WTC11 (cell line): ENCODE results near the gene LRP1. TPM values are rescaled to one million over a fixed set of nuclear protein-coding genes. Genes with fewer than 3 reads are reported as not detected.

Experiments used
- ATAC-seq: fragments of 200-7000 bp; cut with Tn5 transposase; 2 replicates; pipeline ENCODE4 v1.10.0; 2021; ENCODE audit warnings: mild to moderate bottlenecking, moderate library complexity
- CTCF ChIA-PET: fragments of 300-600 bp; sonication (Branson Sonifier 250); formaldehyde crosslinking; loops from one replicate; lab custom pipeline; 2021; ENCODE audit warnings: antibody characterized with exemption; lab: Charles Lee
- POLR2A ChIA-PET: fragments of 350-600 bp; sonication (Branson Sonifier 250); formaldehyde crosslinking; loops from one replicate; lab custom pipeline; 2021; ENCODE audit warnings: antibody characterized with exemption; lab: Charles Lee
- DNase-seq: peaks from one replicate; pipeline ENCODE4 v3.0.0; 2021; ENCODE audit warnings: low spot score
- H3K27ac Mint-ChIP-seq: 2 replicates; pipeline ENCODE4 v1.8.0; 2021; ENCODE audit warnings: mixed read lengths
- H3K27me3 Mint-ChIP-seq: 2 replicates; pipeline ENCODE4 v1.8.0; 2021; ENCODE audit warnings: low read depth, mild to moderate bottlenecking, moderate library complexity, mixed read lengths
- H3K36me3 Mint-ChIP-seq: 2 replicates; pipeline ENCODE4 v1.8.0; 2021; ENCODE audit warnings: mixed read lengths
- H3K4me1 Mint-ChIP-seq: 2 replicates; pipeline ENCODE4 v1.8.0; 2022; ENCODE audit warnings: mixed read lengths
- H3K4me3 Mint-ChIP-seq: 2 replicates; pipeline ENCODE4 v1.8.0; 2021; ENCODE audit warnings: mild to moderate bottlenecking, moderate library complexity, mixed read lengths
- H3K9me3 Mint-ChIP-seq: 2 replicates; pipeline ENCODE4 v1.8.0; 2021; ENCODE audit warnings: mixed read lengths
- ATF1 ChIP-seq: sonication (generic); formaldehyde crosslinking; IDR thresholded peaks from 2 replicates; pipeline ENCODE4 v1.8.1; 2023; ENCODE audit warnings: mild to moderate bottlenecking, moderate library complexity, missing genetic modification reagents
- ATF2 ChIP-seq: sonication (generic); formaldehyde crosslinking; IDR thresholded peaks from 2 replicates; pipeline ENCODE4 v1.8.1; 2022; ENCODE audit warnings: low read depth, missing genetic modification reagents, borderline replicate concordance
- CBFB ChIP-seq: sonication (generic); formaldehyde crosslinking; IDR thresholded peaks from 2 replicates; pipeline ENCODE4 v1.8.1; 2022; ENCODE audit warnings: mild to moderate bottlenecking, low read depth, missing genetic modification reagents
- ELF4 ChIP-seq: sonication (generic); formaldehyde crosslinking; IDR thresholded peaks from 2 replicates; pipeline ENCODE4 v1.8.1; 2022; ENCODE audit warnings: low read depth, mild to moderate bottlenecking, moderate library complexity, missing genetic modification reagents
- ETV6 ChIP-seq: sonication (generic); formaldehyde crosslinking; IDR thresholded peaks from 2 replicates; pipeline ENCODE4 v1.8.1; 2022; ENCODE audit warnings: mild to moderate bottlenecking, missing genetic modification reagents
- FOXJ3 ChIP-seq: sonication (generic); formaldehyde crosslinking; IDR thresholded peaks from 2 replicates; pipeline ENCODE4 v1.9.0; 2021; ENCODE audit warnings: missing genetic modification reagents, mild to moderate bottlenecking, borderline replicate concordance
- FOXP1 ChIP-seq: sonication (generic); formaldehyde crosslinking; IDR thresholded peaks from 2 replicates; pipeline ENCODE4 v1.8.0; 2022; ENCODE audit warnings: missing genetic modification reagents, mild to moderate bottlenecking, moderate library complexity, borderline replicate concordance
- FOXP4 ChIP-seq: sonication (generic); formaldehyde crosslinking; IDR thresholded peaks from 2 replicates; pipeline ENCODE4 v1.8.0; 2022; ENCODE audit warnings: mild to moderate bottlenecking, missing genetic modification reagents
- GABPB1 ChIP-seq: sonication (generic); formaldehyde crosslinking; IDR thresholded peaks from 2 replicates; pipeline ENCODE4 v1.8.1; 2023; ENCODE audit warnings: mild to moderate bottlenecking, missing genetic modification reagents
- GTF2I ChIP-seq: fragments of 250-450 bp; sonication (Bioruptor Pico); conservative IDR thresholded peaks from 2 replicates; pipeline ENCODE4 v1.4.0; 2021; ENCODE audit warnings: mild to moderate bottlenecking
- JUN ChIP-seq: sonication (generic); formaldehyde crosslinking; IDR thresholded peaks from 2 replicates; pipeline ENCODE4 v1.8.0; 2023; ENCODE audit warnings: mild to moderate bottlenecking, missing genetic modification reagents
- MAX ChIP-seq: sonication (generic); formaldehyde crosslinking; IDR thresholded peaks from 2 replicates; pipeline ENCODE4 v1.8.0; 2022; ENCODE audit warnings: mild to moderate bottlenecking, missing genetic modification reagents
- MYBL2 ChIP-seq: sonication (generic); formaldehyde crosslinking; IDR thresholded peaks from 2 replicates; pipeline ENCODE4 v1.8.1; 2023; ENCODE audit warnings: mild to moderate bottlenecking, moderate library complexity, missing genetic modification reagents
- NFATC4 ChIP-seq: fragments of 250-450 bp; sonication (Bioruptor Pico); IDR thresholded peaks from 2 replicates; pipeline ENCODE4 v1.9.0; 2021; ENCODE audit warnings: mild to moderate bottlenecking
- NR2C2 ChIP-seq: sonication (generic); formaldehyde crosslinking; IDR thresholded peaks from 2 replicates; pipeline ENCODE4 v1.8.0; 2022; ENCODE audit warnings: mild to moderate bottlenecking, missing genetic modification reagents
- RELA ChIP-seq: sonication (generic); formaldehyde crosslinking; IDR thresholded peaks from 2 replicates; pipeline ENCODE4 v1.8.1; 2022; ENCODE audit warnings: missing genetic modification reagents, mild to moderate bottlenecking, borderline replicate concordance
- ZNF423 ChIP-seq: fragments of 250-450 bp; sonication (Bioruptor Pico); IDR thresholded peaks from 2 replicates; pipeline ENCODE4 v2.1.2; 2022; ENCODE audit warnings: mild to moderate bottlenecking, moderate library complexity
- total RNA-seq: library from RNA; stranded (reverse); gene quantifications from 3 replicates; pipeline ENCODE4 v1.2.3, GENCODE V29; 2021
- TF ChIP-seq, protein P1 (sequence below): sonication (generic); formaldehyde crosslinking; conservative IDR thresholded peaks from 2 replicates; pipeline ENCODE4 v1.8.1; 2023; ENCODE audit warnings: mild to moderate bottlenecking, low read depth, missing genetic modification reagents, moderate library complexity
- TF ChIP-seq, protein P2 (sequence below): fragments of 250-450 bp; sonication (Bioruptor Pico); IDR thresholded peaks from 2 replicates; pipeline ENCODE4 v1.8.0; 2021; ENCODE audit warnings: mild to moderate bottlenecking

LRP1 gene
- total RNA-seq, 1 experiment from 2014 or later: 120 TPM

DNA sequence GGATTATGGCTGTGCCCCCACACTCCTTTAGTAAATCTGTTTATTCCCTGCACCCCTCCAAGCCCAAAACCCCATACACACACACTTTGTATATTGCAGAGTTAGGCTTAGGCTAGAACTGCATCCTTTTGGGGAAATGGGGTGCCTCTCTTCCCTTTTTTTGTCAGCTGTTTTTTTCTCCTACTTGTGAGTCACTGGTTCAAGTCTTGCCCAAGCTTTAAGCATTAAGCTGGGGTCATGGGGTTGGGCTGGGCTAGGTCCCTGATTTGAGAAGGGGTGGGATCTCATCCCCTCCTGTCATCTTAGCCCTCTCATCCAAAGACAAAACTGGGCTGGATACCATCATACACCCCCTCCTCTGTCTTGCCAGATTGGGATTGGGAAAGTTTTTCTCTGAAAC is 1.6 kb downstream of the LRP1 start (continued):
- TF ChIP-seq, protein P1, sequence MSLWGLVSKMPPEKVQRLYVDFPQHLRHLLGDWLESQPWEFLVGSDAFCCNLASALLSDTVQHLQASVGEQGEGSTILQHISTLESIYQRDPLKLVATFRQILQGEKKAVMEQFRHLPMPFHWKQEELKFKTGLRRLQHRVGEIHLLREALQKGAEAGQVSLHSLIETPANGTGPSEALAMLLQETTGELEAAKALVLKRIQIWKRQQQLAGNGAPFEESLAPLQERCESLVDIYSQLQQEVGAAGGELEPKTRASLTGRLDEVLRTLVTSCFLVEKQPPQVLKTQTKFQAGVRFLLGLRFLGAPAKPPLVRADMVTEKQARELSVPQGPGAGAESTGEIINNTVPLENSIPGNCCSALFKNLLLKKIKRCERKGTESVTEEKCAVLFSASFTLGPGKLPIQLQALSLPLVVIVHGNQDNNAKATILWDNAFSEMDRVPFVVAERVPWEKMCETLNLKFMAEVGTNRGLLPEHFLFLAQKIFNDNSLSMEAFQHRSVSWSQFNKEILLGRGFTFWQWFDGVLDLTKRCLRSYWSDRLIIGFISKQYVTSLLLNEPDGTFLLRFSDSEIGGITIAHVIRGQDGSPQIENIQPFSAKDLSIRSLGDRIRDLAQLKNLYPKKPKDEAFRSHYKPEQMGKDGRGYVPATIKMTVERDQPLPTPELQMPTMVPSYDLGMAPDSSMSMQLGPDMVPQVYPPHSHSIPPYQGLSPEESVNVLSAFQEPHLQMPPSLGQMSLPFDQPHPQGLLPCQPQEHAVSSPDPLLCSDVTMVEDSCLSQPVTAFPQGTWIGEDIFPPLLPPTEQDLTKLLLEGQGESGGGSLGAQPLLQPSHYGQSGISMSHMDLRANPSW (CRISPR knock-in tag): no peak
- no peak for TF ChIP-seq ATF2
- no peak for TF ChIP-seq NFATC4 (CRISPR knock-in tag)

DNA sequence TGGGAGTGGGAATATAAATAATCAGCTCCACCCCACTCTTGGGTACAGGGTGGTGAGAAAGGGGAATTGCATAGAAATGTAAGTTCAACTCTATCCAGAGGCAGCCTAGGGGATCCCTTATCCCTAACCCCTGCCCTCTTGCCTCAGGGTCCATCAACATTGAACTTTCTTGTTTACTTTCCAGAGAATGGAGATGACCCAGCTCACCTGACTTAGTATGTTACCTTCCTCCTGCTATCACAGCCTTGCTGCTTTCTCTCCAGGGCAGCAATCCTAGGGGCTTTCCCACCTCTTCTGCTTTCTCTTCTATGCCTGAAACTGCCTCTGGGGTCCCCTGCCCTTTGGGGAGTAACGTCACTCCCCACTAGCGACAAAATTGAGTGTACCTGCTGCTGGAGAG is 2.7 kb downstream of the LRP1 start:
- H3K4me3 Mint-ChIP-seq: peak overlapping the region; percentile 85

GRCh38 chr12:57131896-57132744 is 3.8 kb downstream of the LRP1 start:
- CTCF ChIA-PET: interaction anchor here (0.9 to 2.5 kb wide), 7 partner anchors 8 to 495 kb away, joined by 3 to 11 read pairs (median 7); partner anchors contain the start of gene STAT6
- Mint-ChIP-seq H3K27me3 (no peaks in the 10 kb centered on the region), H3K36me3 (no peaks in the 10 kb centered on the region), H3K4me1 (peaks cover 70% of the 10 kb centered on the region), H3K27ac (peak overlapping the region; percentile 84; the same call in 1 of the 2 replicates), H3K9me3 (no peaks in the 10 kb centered on the region), H3K4me3 (peak overlapping the region; percentile 6; the same call in 1 of the 2 replicates)
- ATAC-seq (no peak), DNase-seq (no peak)
- POLR2A ChIA-PET: interaction anchor here (1.0 kb wide), 1 partner anchor 97 kb away, joined by 3 read pairs; the partner anchor contains the start of gene SHMT2
- TF ChIP-seq, protein P2, sequence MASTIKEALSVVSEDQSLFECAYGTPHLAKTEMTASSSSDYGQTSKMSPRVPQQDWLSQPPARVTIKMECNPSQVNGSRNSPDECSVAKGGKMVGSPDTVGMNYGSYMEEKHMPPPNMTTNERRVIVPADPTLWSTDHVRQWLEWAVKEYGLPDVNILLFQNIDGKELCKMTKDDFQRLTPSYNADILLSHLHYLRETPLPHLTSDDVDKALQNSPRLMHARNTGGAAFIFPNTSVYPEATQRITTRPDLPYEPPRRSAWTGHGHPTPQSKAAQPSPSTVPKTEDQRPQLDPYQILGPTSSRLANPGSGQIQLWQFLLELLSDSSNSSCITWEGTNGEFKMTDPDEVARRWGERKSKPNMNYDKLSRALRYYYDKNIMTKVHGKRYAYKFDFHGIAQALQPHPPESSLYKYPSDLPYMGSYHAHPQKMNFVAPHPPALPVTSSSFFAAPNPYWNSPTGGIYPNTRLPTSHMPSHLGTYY (CRISPR knock-in tag): no peak
- TF ChIP-seq NFATC4 (CRISPR knock-in tag): no peak
- no peak for TF ChIP-seq FOXP4 (CRISPR knock-in tag)
- TF ChIP-seq ATF2: no peak
- TF ChIP-seq RELA (CRISPR knock-in tag): no peak
- no peak for TF ChIP-seq FOXP1 (CRISPR knock-in tag)
- no peak for TF ChIP-seq FOXJ3 (CRISPR knock-in tag)
- TF ChIP-seq ETV6 (CRISPR knock-in tag): no peak
- no peak for TF ChIP-seq MAX (CRISPR knock-in tag)
- TF ChIP-seq GTF2I: no peak

More for the DNA sequence above, 2.7 kb downstream of the LRP1 start:
- DNase-seq: no peak
- Mint-ChIP-seq H3K36me3 (no peaks in the 10 kb centered on the region), H3K27ac (no peak overlapping the region), H3K4me1 (peaks cover 74% of the 10 kb centered on the region), H3K27me3 (no peaks in the 10 kb centered on the region), H3K9me3 (no peaks in the 10 kb centered on the region)
- CTCF ChIA-PET: interaction anchor here (1.1 to 5.9 kb wide), 4 partner anchors 19 to 94 kb away, joined by 4 to 112 read pairs (median 6); no protein-coding TSS in a partner anchor
- POLR2A ChIA-PET: no interaction called here
- no peak for TF ChIP-seq JUN (CRISPR knock-in tag)
- no peak for TF ChIP-seq NR2C2 (CRISPR knock-in tag)
- no peak for TF ChIP-seq ELF4
- TF ChIP-seq MYBL2 (CRISPR knock-in tag): no peak
- TF ChIP-seq ZNF423 (CRISPR knock-in tag): no peak
- TF ChIP-seq GABPB1 (CRISPR knock-in tag): peak; percentile 47; the same call in 1 of the 2 replicates
- no peak for TF ChIP-seq ATF2
- TF ChIP-seq ATF1 (CRISPR knock-in tag): no peak
- no peak for TF ChIP-seq CBFB (CRISPR knock-in tag)
- ATAC-seq: no peak
